HFFc6 (cell line): Measurements from ENCODE around the gene ZKSCAN5. TPM values are rescaled to one million over a fixed set of nuclear protein-coding genes. Genes with fewer than 3 reads are reported as not detected.

ENCODE experiments used
- DNase-seq: peaks from one replicate; pipeline ENCODE4 v3.0.0-alpha.2; 2018
- H3K27ac Mint-ChIP-seq: 2 replicates; pipeline ENCODE4 v1.8.0; 2020; ENCODE audit warnings: mild to moderate bottlenecking, mixed read lengths
- H3K27me3 Mint-ChIP-seq: 2 replicates; pipeline ENCODE4 v1.8.0; 2021; ENCODE audit warnings: mild to moderate bottlenecking, moderate library complexity, mixed read lengths; ENCODE audit not compliant: insufficient read depth
- H3K36me3 Mint-ChIP-seq: 2 replicates; pipeline ENCODE4 v1.8.0; 2021; ENCODE audit warnings: low read depth, mixed read lengths
- H3K4me1 Mint-ChIP-seq: 2 replicates; pipeline ENCODE4 v1.8.0; 2020; ENCODE audit warnings: low read depth, mixed read lengths
- H3K4me3 Mint-ChIP-seq: 2 replicates; pipeline ENCODE4 v1.8.0; 2020; ENCODE audit warnings: mild to moderate bottlenecking, moderate library complexity, mixed read lengths
- H3K9me3 Mint-ChIP-seq: 2 replicates; pipeline ENCODE4 v1.8.0; 2020; ENCODE audit warnings: mild to moderate bottlenecking, mixed read lengths
- total RNA-seq, 6 experiments: library from RNA; stranded (reverse); fragmentation: NEBNext Ultra II Directional; extraction: Animal tissue kit (Norgen Biotek cat#: 25700); gene quantifications; 2 replicates in 1 of 6; 3 replicates in 5 of 6; pipeline ENCODE4 v1.2.3, GENCODE V29; 2021
- TF ChIP-seq, protein P1 (sequence below): fragments of 200-600 bp; sonication (generic); IDR thresholded peaks from 2 replicates; pipeline ENCODE4 v1.5.0; 2021; ENCODE audit warnings: antibody characterized with exemption, mild to moderate bottlenecking

Gene ZKSCAN5
- total RNA-seq, 6 experiments from 2014 or later, result 10.0 to 12.8 (median 11.3) TPM

DNA sequence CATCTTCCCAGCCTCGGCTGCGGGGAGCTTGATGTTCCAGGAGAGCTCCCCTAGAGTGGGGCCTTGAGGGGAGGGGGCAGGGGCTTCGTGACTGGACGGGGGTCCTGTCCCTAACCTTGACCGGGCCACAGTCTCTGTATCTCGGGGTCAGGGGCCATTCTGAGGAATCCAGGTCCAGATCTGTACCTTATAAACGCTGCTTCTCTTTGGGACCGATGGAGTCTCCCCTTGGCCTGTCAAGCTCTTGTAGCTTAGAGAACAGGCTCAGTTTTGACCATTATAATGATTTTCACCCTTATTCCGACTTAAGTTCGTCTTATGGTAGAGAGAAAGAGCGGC, 831 bp downstream of the ZKSCAN5 start:
- Mint-ChIP-seq H3K4me3 (peak overlapping the region; percentile 96), H3K9me3 (peaks cover 8% of the 10 kb centered on the region), H3K27me3 (peaks cover 1% of the 10 kb centered on the region; the same call in 1 of the 2 replicates), H3K4me1 (peaks cover 29% of the 10 kb centered on the region), H3K36me3 (peaks cover 28% of the 10 kb centered on the region), H3K27ac (peak overlapping the region; percentile 96)
- TF ChIP-seq, protein P1, sequence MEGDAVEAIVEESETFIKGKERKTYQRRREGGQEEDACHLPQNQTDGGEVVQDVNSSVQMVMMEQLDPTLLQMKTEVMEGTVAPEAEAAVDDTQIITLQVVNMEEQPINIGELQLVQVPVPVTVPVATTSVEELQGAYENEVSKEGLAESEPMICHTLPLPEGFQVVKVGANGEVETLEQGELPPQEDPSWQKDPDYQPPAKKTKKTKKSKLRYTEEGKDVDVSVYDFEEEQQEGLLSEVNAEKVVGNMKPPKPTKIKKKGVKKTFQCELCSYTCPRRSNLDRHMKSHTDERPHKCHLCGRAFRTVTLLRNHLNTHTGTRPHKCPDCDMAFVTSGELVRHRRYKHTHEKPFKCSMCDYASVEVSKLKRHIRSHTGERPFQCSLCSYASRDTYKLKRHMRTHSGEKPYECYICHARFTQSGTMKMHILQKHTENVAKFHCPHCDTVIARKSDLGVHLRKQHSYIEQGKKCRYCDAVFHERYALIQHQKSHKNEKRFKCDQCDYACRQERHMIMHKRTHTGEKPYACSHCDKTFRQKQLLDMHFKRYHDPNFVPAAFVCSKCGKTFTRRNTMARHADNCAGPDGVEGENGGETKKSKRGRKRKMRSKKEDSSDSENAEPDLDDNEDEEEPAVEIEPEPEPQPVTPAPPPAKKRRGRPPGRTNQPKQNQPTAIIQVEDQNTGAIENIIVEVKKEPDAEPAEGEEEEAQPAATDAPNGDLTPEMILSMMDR, result no peak
- no peak for DNase-seq

DNA sequence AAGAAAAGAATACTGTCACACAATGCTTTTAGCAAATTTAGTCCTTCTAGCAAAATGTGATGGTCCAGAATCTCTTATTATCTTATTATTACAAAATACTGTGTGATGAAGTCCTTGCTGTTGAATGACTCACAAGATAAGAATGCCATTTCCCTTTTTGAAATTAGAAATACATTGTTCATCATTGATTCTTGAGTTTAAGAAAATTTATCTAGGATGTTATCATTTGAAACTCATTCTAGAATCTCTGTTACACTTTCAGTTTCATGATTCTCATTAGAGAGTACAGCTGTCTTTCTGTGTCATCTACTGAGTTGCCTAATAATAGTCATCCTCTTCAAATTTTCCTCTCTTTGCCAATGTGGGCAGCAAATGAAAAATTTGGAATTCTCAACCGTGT, 9.6 kb downstream of the ZKSCAN5 start:
- Mint-ChIP-seq H3K4me3 (no peak overlapping the region; the same call in 1 of the 2 replicates), H3K36me3 (peaks cover 21% of the 10 kb centered on the region), H3K4me1 (peaks cover 7% of the 10 kb centered on the region), H3K27ac (peak overlapping the region; percentile 65), H3K9me3 (no peaks in the 10 kb centered on the region), H3K27me3 (peaks cover 1% of the 10 kb centered on the region; the same call in 1 of the 2 replicates)
- DNase-seq, result peak; percentile 9
- TF ChIP-seq, protein P1, result no peak

DNA sequence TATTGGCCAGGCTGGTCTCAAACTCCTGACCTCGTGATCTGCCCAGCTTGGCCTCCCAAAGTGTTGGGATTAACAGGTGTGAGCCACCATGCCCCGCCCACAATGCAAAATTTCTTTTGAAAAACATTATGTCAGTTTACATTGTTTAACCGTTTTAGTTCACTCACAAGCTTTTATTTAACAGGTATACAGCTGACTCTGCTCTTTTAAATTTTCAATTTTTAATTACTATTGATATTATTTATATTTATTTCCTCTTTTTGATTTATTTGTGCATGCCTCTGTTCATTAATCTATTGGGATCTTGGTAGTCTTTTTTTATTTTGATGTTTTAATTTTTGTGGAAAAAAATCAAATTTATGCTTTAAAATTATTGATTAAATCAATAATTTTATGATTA, 16.9 kb downstream of the ZKSCAN5 start:
- Mint-ChIP-seq H3K36me3 (peaks cover 48% of the 10 kb centered on the region), H3K4me1 (no peaks in the 10 kb centered on the region), H3K27me3 (no peaks in the 10 kb centered on the region), H3K27ac (no peak overlapping the region), H3K9me3 (no peaks in the 10 kb centered on the region), H3K4me3 (no peak overlapping the region)
- TF ChIP-seq, protein P1, result no peak
- DNase-seq, result no peak

DNA sequence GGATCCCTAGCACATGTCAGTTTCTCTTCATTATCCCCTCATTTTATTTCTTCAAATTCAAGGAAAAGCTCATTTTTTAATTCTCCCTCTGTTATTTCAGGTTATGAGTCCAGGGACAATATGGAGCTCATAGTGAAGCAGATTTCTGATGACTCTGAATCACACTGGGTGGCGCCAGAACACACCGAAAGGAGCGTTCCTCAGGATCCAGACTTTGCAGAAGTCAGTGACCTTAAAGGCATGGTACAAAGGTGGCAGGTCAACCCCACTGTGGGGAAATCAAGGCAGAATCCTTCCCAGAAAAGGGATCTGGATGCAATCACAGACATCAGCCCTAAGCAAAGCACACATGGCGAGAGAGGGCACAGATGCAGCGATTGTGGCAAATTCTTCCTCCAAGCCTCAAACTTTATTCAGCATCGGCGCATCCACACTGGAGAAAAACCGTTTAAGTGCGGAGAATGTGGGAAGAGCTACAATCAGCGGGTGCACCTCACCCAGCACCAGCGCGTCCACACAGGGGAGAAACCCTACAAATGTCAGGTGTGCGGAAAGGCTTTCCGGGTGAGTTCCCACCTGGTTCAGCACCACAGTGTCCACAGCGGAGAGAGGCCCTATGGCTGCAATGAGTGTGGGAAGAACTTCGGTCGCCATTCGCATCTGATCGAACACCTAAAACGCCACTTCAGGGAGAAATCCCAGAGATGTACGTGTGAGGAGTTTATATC, 21.4 kb downstream of the ZKSCAN5 start:
- Mint-ChIP-seq H3K4me1 (no peaks in the 10 kb centered on the region), H3K27me3 (no peaks in the 10 kb centered on the region), H3K36me3 (peaks cover 71% of the 10 kb centered on the region), H3K4me3 (no peak overlapping the region), H3K9me3 (peaks cover 31% of the 10 kb centered on the region), H3K27ac (no peak overlapping the region)
- TF ChIP-seq, protein P1, result peak; percentile 44; the same call in 1 of the 2 replicates
- DNase-seq, result no peak

DNA sequence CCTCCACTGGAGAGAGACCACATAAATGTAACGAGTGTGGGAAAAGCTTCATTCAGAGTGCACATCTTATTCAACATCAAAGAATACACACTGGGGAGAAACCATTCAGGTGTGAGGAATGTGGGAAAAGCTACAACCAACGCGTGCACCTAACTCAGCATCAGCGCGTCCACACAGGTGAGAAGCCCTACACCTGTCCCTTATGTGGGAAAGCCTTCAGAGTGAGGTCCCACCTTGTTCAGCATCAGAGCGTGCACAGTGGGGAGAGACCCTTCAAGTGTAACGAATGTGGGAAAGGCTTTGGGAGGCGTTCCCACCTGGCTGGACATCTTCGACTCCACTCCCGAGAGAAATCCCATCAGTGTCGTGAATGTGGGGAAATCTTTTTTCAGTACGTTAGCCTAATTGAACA, 26.9 kb downstream of the ZKSCAN5 start:
- DNase-seq, result peak; percentile 18
- TF ChIP-seq, protein P1, result no peak
- H3K27ac Mint-ChIP-seq, result no peak overlapping the region
- no peaks in the 10 kb centered on the region for H3K4me1 Mint-ChIP-seq
- no peak overlapping the region for H3K4me3 Mint-ChIP-seq
- H3K27me3 Mint-ChIP-seq, result 0 out of 2 replicates have a peak, but pooled peaks cover 2% of the 10 kb centered on the region
- peaks cover 72% of the 10 kb centered on the region for H3K9me3 Mint-ChIP-seq
- H3K36me3 Mint-ChIP-seq, result peaks cover 87% of the 10 kb centered on the region
